AG09309 (cell line): ENCODE measurements around the gene CNGA1.
A peak's percentile ranks its signal among the peaks of the same experiment; 100 is the strongest.

Experiments
- DNase-seq: peaks from one replicate; pipeline ENCODE4 v3.0.0-alpha.2; 2010; ENCODE audit warnings: low read depth
- H3K4me3 ChIP-seq: 2 replicates; pipeline ENCODE4 v1.5.1; 2011; ENCODE audit warnings: mild to moderate bottlenecking, low read depth, low read length, moderate library complexity; ENCODE audit not compliant: control insufficient read depth
- TF ChIP-seq, protein P1 (sequence below): IDR thresholded peaks from 2 replicates; pipeline ENCODE4 v1.5.1; 2011; ENCODE audit warnings: mild to moderate bottlenecking, low read depth, low read length, inconsistent platforms; ENCODE audit not compliant: insufficient read depth, control insufficient read depth; ENCODE audit errors: missing control alignments

Gene CNGA1

DNA sequence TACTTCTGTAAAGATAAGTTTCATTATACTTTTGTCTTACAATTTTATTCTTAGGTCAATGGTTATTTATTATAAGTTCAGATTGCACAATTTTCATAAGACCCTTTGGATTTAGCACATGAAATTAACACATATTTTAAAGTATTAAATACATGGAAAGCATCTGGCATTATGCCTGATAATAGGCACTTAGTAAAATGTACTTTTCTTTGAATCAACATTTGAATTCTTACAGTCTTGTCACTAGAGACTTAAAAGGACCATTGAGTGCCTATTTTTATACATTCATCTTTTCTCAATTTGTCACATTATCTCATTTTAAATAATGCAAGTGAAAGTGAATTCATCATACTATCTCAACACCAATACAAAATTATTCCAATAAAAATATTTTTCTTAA lies 23.1 kb upstream of the CNGA1 start:
- TF ChIP-seq, protein P1, sequence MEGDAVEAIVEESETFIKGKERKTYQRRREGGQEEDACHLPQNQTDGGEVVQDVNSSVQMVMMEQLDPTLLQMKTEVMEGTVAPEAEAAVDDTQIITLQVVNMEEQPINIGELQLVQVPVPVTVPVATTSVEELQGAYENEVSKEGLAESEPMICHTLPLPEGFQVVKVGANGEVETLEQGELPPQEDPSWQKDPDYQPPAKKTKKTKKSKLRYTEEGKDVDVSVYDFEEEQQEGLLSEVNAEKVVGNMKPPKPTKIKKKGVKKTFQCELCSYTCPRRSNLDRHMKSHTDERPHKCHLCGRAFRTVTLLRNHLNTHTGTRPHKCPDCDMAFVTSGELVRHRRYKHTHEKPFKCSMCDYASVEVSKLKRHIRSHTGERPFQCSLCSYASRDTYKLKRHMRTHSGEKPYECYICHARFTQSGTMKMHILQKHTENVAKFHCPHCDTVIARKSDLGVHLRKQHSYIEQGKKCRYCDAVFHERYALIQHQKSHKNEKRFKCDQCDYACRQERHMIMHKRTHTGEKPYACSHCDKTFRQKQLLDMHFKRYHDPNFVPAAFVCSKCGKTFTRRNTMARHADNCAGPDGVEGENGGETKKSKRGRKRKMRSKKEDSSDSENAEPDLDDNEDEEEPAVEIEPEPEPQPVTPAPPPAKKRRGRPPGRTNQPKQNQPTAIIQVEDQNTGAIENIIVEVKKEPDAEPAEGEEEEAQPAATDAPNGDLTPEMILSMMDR: no peak
- no peak overlapping the region for H3K4me3 ChIP-seq
- no peak for DNase-seq

DNA sequence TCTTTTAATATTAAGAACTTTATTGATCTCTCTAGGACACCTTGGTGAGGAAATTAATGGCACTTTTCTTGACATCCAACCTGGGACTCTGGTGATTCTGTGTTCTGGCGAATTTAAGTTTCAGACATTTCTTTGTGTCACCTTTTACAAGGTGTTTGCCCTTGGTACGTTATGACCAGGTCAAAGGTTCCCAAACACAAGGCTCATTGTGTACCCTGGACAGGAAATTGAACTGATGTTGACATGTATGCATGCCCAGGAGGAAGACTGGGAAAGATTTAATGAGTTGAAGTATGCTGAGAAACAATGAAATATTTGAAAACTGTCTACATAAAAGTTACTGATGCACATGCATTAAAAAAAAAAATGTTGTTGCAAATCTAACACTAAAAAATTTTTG lies 22.2 kb upstream of the CNGA1 start:
- DNase-seq: no peak
- TF ChIP-seq, protein P1: no peak
- H3K4me3 ChIP-seq: no peak overlapping the region

DNA sequence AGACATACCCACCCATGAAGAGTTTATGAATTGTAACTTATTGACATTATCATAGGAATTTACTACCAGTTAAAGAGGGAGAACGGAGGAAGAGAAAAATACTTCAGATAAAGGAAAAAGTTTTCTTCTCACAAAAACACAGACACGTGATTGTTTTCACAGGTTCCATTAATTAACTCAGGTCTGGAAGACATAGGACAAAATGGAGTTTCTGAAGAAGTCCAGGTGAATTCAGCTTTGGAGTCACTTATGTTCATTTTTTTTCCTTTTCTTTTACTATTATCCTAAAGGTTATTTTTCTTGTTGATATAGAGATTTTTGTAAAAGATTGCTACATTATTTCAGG lies 20.6 kb upstream of the CNGA1 start:
- TF ChIP-seq, protein P1: no peak
- no peak for DNase-seq
- H3K4me3 ChIP-seq: no peak overlapping the region

DNA sequence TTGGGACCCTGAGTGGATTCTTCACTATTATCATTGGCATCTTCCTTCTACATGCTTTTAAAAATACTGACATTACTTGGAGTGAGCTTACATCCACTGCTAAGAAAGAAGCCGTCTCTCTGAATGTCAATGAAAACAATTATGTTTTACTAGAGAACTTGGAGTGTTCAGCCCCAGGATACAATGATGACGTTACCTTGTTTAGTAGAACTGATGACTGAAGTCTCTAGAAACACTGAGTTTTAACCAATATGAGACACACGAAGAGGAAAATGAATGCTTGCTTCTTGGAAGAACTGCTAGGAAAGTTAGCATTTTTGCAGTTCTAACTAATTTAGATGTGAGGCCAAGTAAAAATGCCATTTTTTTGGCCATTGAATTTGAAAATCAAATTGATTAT lies 19.5 kb upstream of the CNGA1 start:
- TF ChIP-seq, protein P1: no peak
- H3K4me3 ChIP-seq: no peak overlapping the region
- no peak for DNase-seq

DNA sequence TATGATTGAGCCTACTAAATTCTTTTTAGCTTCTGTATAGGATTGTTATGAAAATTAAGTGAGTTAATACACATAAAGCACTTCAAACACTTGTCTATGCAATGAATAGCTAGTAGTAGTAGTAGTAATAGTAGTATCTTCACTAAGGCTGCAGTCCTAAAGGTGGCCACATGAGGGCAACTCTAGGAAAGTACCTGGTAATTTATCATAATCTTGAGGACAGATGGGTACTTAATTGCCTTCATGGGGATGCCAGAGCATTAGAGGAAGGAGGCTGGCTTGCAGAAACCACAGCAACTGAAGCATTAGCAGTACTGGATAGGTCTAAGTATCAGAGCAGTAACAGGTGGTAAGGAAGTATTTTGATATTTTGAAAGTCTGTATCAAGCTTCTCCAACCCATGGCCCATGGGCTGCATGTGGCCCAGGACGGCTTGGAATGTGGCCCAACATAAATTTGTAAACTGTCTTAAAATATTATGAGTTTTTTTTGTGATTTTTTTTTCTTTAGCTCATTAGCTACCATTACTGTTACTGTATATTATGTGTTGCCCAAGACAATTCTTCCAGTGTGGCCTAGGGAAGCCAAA lies 17.4 kb upstream of the CNGA1 start:
- no peak for DNase-seq
- TF ChIP-seq, protein P1: peak; percentile 56
- no peak overlapping the region for H3K4me3 ChIP-seq

DNA sequence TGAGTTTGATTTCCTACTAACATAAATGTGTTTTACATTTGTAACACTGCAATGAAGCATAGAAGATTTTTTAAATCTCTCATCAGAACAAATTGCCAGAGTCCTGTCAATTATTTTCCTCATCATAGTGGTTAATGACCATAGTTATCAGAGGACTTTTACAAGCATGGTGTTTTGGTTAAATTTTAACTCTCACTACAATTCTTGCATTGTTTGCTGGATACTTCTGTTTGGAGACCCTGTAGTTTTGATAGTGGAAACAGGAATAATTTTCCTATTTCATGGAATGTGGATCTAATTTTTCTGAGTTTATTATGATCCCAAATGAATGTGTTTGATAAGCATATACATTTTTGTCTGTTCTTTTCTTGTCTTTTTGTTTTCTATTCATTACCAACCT lies 16.9 kb upstream of the CNGA1 start:
- no peak overlapping the region for H3K4me3 ChIP-seq
- TF ChIP-seq, protein P1: no peak
- no peak for DNase-seq

DNA sequence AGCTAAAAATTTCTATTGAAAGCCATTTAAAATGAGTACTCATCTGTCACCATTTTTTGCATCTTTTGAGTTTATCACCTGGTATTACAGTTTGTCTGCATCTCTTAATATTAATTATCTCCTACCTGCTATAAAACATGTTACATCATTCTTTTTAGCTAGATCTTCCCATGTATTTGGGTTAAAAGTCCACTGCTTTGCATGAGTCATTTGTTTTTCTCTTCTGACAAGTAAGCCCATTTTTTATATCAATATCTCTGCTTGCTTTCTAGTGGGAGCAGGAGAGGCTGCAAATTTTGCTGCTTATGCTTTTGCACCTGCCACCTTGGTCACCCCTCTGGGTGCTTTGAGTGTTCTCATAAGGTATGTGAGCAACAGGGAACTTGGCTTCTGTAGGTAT lies 16.2 kb upstream of the CNGA1 start:
- TF ChIP-seq, protein P1: no peak
- H3K4me3 ChIP-seq: no peak overlapping the region
- DNase-seq: no peak
